ENCODE results near the gene TARP.
"Not testable (repeated sequence)": the region's sequence is repeated elsewhere in the genome, so short reads cannot be mapped to it uniquely, and the experiment has no call there.

The TARP gene

GRCh38 chr7:38257350-38257677, 16.1 kb downstream of the TARP start:
- Histone ChIP-seq H3K27me3 (ENCODE audit: insufficient read depth, low read depth) (peaks cover 81% of the 10 kb centered on the region), H2AFZ (no peak overlapping the region), H4K20me1 (ENCODE audit: insufficient read depth) (no peaks in the 10 kb centered on the region), H3K4me3 (no peak overlapping the region), H3K4me2 (no peak overlapping the region), H3K9me3 (ENCODE audit: insufficient read depth, low read depth) (no peaks in the 10 kb centered on the region), H3K4me1 (replicated peaks; ENCODE audit: insufficient read depth) (no peaks in the 10 kb centered on the region), H3K36me3 (ENCODE audit: low read depth) (no peaks in the 10 kb centered on the region), H3K27ac (no peak overlapping the region), H3K9me2 (ENCODE audit: insufficient read depth) (no peaks in the 10 kb centered on the region), H3K79me2 (ENCODE audit: low read depth) (no peaks in the 10 kb centered on the region), H3F3A (ENCODE audit: insufficient read depth, low read depth) (no peaks in the 10 kb centered on the region)
- CTCF ChIA-PET, result no interaction called here
- POLR2A ChIA-PET (ENCODE audit: unreplicated experiment), result no interaction called here
- TF ChIP-seq EZH2 (IDR thresholded peaks at IDR 0.05; ENCODE audit: low read depth) (no peak), CTCF (conservative IDR thresholded peaks at IDR 0.05) (no peak)
- intact Hi-C loops (cut with micrococcal nuclease; ENCODE audit: unreplicated experiment), result no loop called here
- BruUV-seq (replicated peaks), result no TSS peak
- no peak for DNase-seq

- BruUV-seq (replicated peaks); DNase-seq; H3K4me3 ChIP-seq; H3K36me3 ChIP-seq (ENCODE audit: low read depth); H3K79me2 ChIP-seq (ENCODE audit: low read depth); H4K20me1 ChIP-seq (ENCODE audit: insufficient read depth); H3K9me3 ChIP-seq (ENCODE audit: insufficient read depth, low read depth); H2AFZ ChIP-seq; H3K4me1 ChIP-seq (replicated peaks; ENCODE audit: insufficient read depth); H3F3A ChIP-seq (ENCODE audit: insufficient read depth, low read depth); CTCF ChIA-PET; intact Hi-C loops (cut with micrococcal nuclease; ENCODE audit: unreplicated experiment); H3K9me2 ChIP-seq (ENCODE audit: insufficient read depth); H3K4me2 ChIP-seq; H3K27ac ChIP-seq: not testable (repeated sequence)
- peaks cover 60% of the 10 kb centered on the region for H3K27me3 ChIP-seq (ENCODE audit: insufficient read depth, low read depth)
- POLR2A ChIA-PET (ENCODE audit: unreplicated experiment), result interaction anchor here (0.7 kb wide), 1 partner anchor 387 kb away, joined by 4 read pairs; no protein-coding TSS in a partner anchor
Observed at GRCh38 chr7:38249849-38250248, 23.6 kb downstream of the TARP start.

- TF ChIP-seq CTCF (conservative IDR thresholded peaks at IDR 0.05) (no peak), EZH2 (IDR thresholded peaks at IDR 0.05; ENCODE audit: low read depth) (no peak)
- CTCF ChIA-PET, result no interaction called here
Observed at GRCh38 chr7:38248069-38248567, 25.3 kb downstream of the TARP start.

GRCh38 chr7:38245409-38245977, 27.9 kb downstream of the TARP start:
- H3K27me3 ChIP-seq (ENCODE audit: insufficient read depth, low read depth), result peaks cover 86% of the 10 kb centered on the region
- no peak overlapping the region for H2AFZ ChIP-seq
- no peaks in the 10 kb centered on the region for H3K79me2 ChIP-seq (ENCODE audit: low read depth)
- H3F3A ChIP-seq (ENCODE audit: insufficient read depth, low read depth), result no peaks in the 10 kb centered on the region
- H3K27ac ChIP-seq, result no peak overlapping the region
- H3K9me2 ChIP-seq (ENCODE audit: insufficient read depth), result no peaks in the 10 kb centered on the region
- BruUV-seq (replicated peaks), result no TSS peak
- no peak overlapping the region for H3K4me2 ChIP-seq
- no peak for DNase-seq
- H3K4me3 ChIP-seq, result no peak overlapping the region
- ChIA-PET CTCF (no interaction called here), POLR2A (ENCODE audit: unreplicated experiment) (no interaction called here)
- TF ChIP-seq CTCF (conservative IDR thresholded peaks at IDR 0.05) (no peak), EZH2 (IDR thresholded peaks at IDR 0.05; ENCODE audit: low read depth) (no peak)
- H3K9me3 ChIP-seq (ENCODE audit: insufficient read depth, low read depth), result no peaks in the 10 kb centered on the region
- H3K4me1 ChIP-seq (replicated peaks; ENCODE audit: insufficient read depth), result no peaks in the 10 kb centered on the region
- intact Hi-C loops (cut with micrococcal nuclease; ENCODE audit: unreplicated experiment), result no loop called here
- no peaks in the 10 kb centered on the region for H3K36me3 ChIP-seq (ENCODE audit: low read depth)
- H4K20me1 ChIP-seq (ENCODE audit: insufficient read depth), result no peaks in the 10 kb centered on the region

More at GRCh38 chr7:38248069-38248567, 25.3 kb downstream of the TARP start:
- DNase-seq, result no peak
- peaks cover 68% of the 10 kb centered on the region for H3K27me3 ChIP-seq (ENCODE audit: insufficient read depth, low read depth)
- no peaks in the 10 kb centered on the region for H4K20me1 ChIP-seq (ENCODE audit: insufficient read depth)
- H3K36me3 ChIP-seq (ENCODE audit: low read depth), result no peaks in the 10 kb centered on the region
- no peak overlapping the region for H3K4me2 ChIP-seq
- no peak overlapping the region for H3K4me3 ChIP-seq
- no peaks in the 10 kb centered on the region for H3K4me1 ChIP-seq (replicated peaks; ENCODE audit: insufficient read depth)
- no peak overlapping the region for H3K27ac ChIP-seq
- H3K9me3 ChIP-seq (ENCODE audit: insufficient read depth, low read depth), result no peaks in the 10 kb centered on the region
- no peak overlapping the region for H2AFZ ChIP-seq
- no TSS peak for BruUV-seq (replicated peaks)
- no peaks in the 10 kb centered on the region for H3K9me2 ChIP-seq (ENCODE audit: insufficient read depth)
- POLR2A ChIA-PET (ENCODE audit: unreplicated experiment), result no interaction called here
- intact Hi-C loops (cut with micrococcal nuclease; ENCODE audit: unreplicated experiment), result no loop called here
- H3K79me2 ChIP-seq (ENCODE audit: low read depth), result no peaks in the 10 kb centered on the region
- no peaks in the 10 kb centered on the region for H3F3A ChIP-seq (ENCODE audit: insufficient read depth, low read depth)
